K562 (cell line): ENCODE results near the gene CACNA1C. TPM values are rescaled to one million over a fixed set of nuclear protein-coding genes. Genes with fewer than 3 reads are reported as not detected.

Source experiments
- ATAC-seq: fragments of 200-7000 bp; cut with Tn5 transposase; 3 replicates; pipeline ENCODE4 v1.9.1; 2020; ENCODE audit warnings: moderate library complexity
- BruUV-seq: library from RNA; stranded (reverse); fragments of 400-500 nt; replicated peaks from 2 replicates; lab custom pipeline; 2021; lab: Mats Ljungman, UMichigan
- CTCF ChIA-PET: fragments of 300-600 bp; formaldehyde crosslinking; extraction: SDS; loops from one replicate; lab custom pipeline; 2021; ENCODE audit warnings: low intra/inter-chr PET ratio; lab: Yijun Ruan, JAX
- POLR2A ChIA-PET: fragments of 300-600, 350-650 bp; sonication (Branson Sonifier 250); formaldehyde crosslinking; extraction: SDS; loops from one replicate; lab custom pipeline; 2021; ENCODE audit warnings: antibody characterized with exemption, inconsistent platforms; lab: Yijun Ruan, JAX
- DNase-seq, 4 experiments: peaks; one replicate each; pipeline versions ENCODE4 v3.0.0 to v3.0.0-alpha.2; 2011 to 2018; ENCODE audit warnings: low spot score in 3 of 4, mixed read lengths in 3 of 4; ENCODE audit errors: extremely low read depth in 1 of 4
- FAIRE-seq: peaks from 2 replicates; lab custom pipeline; 2011; peaks lifted over from hg19 to GRCh38; lab: Jason Lieb, UNC
- H2AFZ ChIP-seq: 2 replicates; pipeline ENCODE4 v1.6.0; 2011; ENCODE audit warnings: low read depth, low read length, control low read depth, inconsistent platforms
- H3K27ac ChIP-seq: fragments of 200-600 bp; 3 replicates; pipeline ENCODE4 v1.8.0; 2011; ENCODE audit warnings: low read depth, mild to moderate bottlenecking, control low read depth, inconsistent platforms, low read length, moderate library complexity, mixed read lengths; ENCODE audit errors: extremely low read depth
- H3K27me3 ChIP-seq, 2 experiments: fragments of 300-600 bp in 1 of 2; 2 replicates in 1 of 2; 3 replicates in 1 of 2; pipeline versions ENCODE4 v1.6.0 to v1.8.0; 2011; ENCODE audit warnings: inconsistent platforms in 2 of 2, low read length in 2 of 2, mild to moderate bottlenecking in 1 of 2, mixed read lengths in 1 of 2, moderate library complexity in 1 of 2; ENCODE audit not compliant: control insufficient read depth in 2 of 2, insufficient read depth in 2 of 2
- H3K36me3 ChIP-seq: fragments of 300-600 bp; 3 replicates; pipeline ENCODE4 v1.8.0; 2011; ENCODE audit warnings: mild to moderate bottlenecking, low read length, inconsistent platforms; ENCODE audit not compliant: control insufficient read depth, insufficient read depth
- H3K4me1 ChIP-seq, 2 experiments: fragments of 200-600 bp in 1 of 2; replicated peaks in 1 of 2; 2 replicates in 1 of 2; 3 replicates in 1 of 2; pipeline versions ENCODE4 v1.5.1 to v1.8.0; 2011; ENCODE audit warnings: inconsistent platforms in 2 of 2, low read length in 2 of 2, mild to moderate bottlenecking in 1 of 2, mixed read lengths in 1 of 2, moderate library complexity in 1 of 2; ENCODE audit not compliant: control insufficient read depth in 2 of 2, insufficient read depth in 2 of 2
- H3K4me2 ChIP-seq: 2 replicates; pipeline ENCODE4 v1.6.1; 2011; ENCODE audit warnings: low read length, control low read depth, inconsistent platforms, mixed read lengths; ENCODE audit not compliant: insufficient read depth
- H3K4me3 ChIP-seq: fragments of 200-600 bp; sonication (generic), shearing (Covaris generic); 2 replicates; pipeline ENCODE4 v1.5.1; 2016; ENCODE audit warnings: control low read depth, inconsistent platforms
- H3K79me2 ChIP-seq: fragments of 200-600 bp; 3 replicates; pipeline ENCODE4 v1.8.0; 2011; ENCODE audit warnings: low read length, inconsistent platforms; ENCODE audit not compliant: control insufficient read depth, insufficient read depth
- H3K9ac ChIP-seq, 2 experiments: 2 replicates each; pipeline versions ENCODE4 v1.6.0 to v1.6.1; 2011; ENCODE audit warnings: low read depth in 2 of 2, low read length in 2 of 2, control low read depth in 1 of 2, inconsistent platforms in 1 of 2, mild to moderate bottlenecking in 1 of 2, mixed read lengths in 1 of 2; ENCODE audit not compliant: insufficient read depth in 1 of 2
- H3K9me1 ChIP-seq: one replicate; pipeline ENCODE4 v1.6.0; 2011; ENCODE audit warnings: inconsistent platforms, mild to moderate bottlenecking, low read length, moderate library complexity; ENCODE audit not compliant: control insufficient read depth, insufficient read depth
- H3K9me3 ChIP-seq: replicated peaks from 2 replicates; pipeline ENCODE4 v1.5.1; 2011; ENCODE audit warnings: low read depth, low read length, inconsistent platforms; ENCODE audit not compliant: control insufficient read depth, insufficient read depth
- H4K20me1 ChIP-seq: replicated peaks from 2 replicates; pipeline ENCODE4 v1.6.1; 2011; ENCODE audit warnings: low read length, inconsistent platforms, mixed read lengths; ENCODE audit not compliant: control insufficient read depth, insufficient read depth
- CREB3L1 ChIP-seq: fragments of 450-650 bp; IDR thresholded peaks from 2 replicates; pipeline ENCODE4 v1.6.1; 2014; ENCODE audit warnings: low read depth, mild to moderate bottlenecking, moderate library complexity, borderline replicate concordance
- MEF2A ChIP-seq: IDR thresholded peaks from 2 replicates; pipeline ENCODE4 v1.6.1; 2011; ENCODE audit warnings: low read depth, mild to moderate bottlenecking, low read length, moderate library complexity; ENCODE audit not compliant: control insufficient read depth
- NUFIP1 ChIP-seq: fragments of 450-650 bp; IDR thresholded peaks from 2 replicates; pipeline ENCODE4 v1.6.1; 2018; ENCODE audit not compliant: partially characterized antibody
- RREB1 ChIP-seq: fragments of 250-450 bp; sonication (Bioruptor Pico); IDR thresholded peaks from 2 replicates; pipeline ENCODE4 v1.4.0; 2020
- SETDB1 ChIP-seq: IDR thresholded peaks from one replicate; pipeline ENCODE4 v1.6.1; 2012; ENCODE audit warnings: low read length, control low read depth, inconsistent platforms
- ZC3H4 ChIP-seq: sonication (generic); formaldehyde crosslinking; IDR thresholded peaks from 2 replicates; pipeline ENCODE4 v1.9.0; 2021; ENCODE audit warnings: missing genetic modification reagents, borderline replicate concordance
- ZNF311 ChIP-seq: fragments of 250-450 bp; sonication (Bioruptor Pico); IDR thresholded peaks from 2 replicates; pipeline ENCODE4 v1.4.0; 2020; ENCODE audit warnings: mild to moderate bottlenecking, moderate library complexity
- ZNF707 ChIP-seq: fragments of 250-450 bp; sonication (Bioruptor Pico); conservative IDR thresholded peaks from 2 replicates; pipeline ENCODE4 v1.8.0; 2022; ENCODE audit warnings: inconsistent platforms, mild to moderate bottlenecking, moderate library complexity
- WGBS: fragments of 100-300 bp; shearing (Covaris generic); methylation state at CpG from one replicate; pipeline ENCODE4 v1.1.6; 2016; ENCODE audit warnings: low coverage, mixed read lengths; ENCODE audit not compliant: insufficient coverage; ENCODE audit errors: missing lambda C conversion rate; 5-methylcytosine and 5-hydroxymethylcytosine counted together
- in situ Hi-C: fragments of 300-500 bp; cut with MboI; formaldehyde crosslinking; loops from 4 replicates; pipeline ENCODE4 v1.15.0; 2018; ENCODE audit warnings: inconsistent platforms, mixed read lengths
- intact Hi-C: fragments of 100-400 bp; cut with micrococcal nuclease; formaldehyde crosslinking; loops from 2 replicates; pipeline ENCODE4 v1.14.2; 2022
- polyA plus RNA-seq, 8 experiments: library from polyadenylated mRNA; depleted of rRNA in 4 of 8; stranded (reverse) in 5 of 8; unstranded in 3 of 8; fragments of >200 nt; fragmentation: Nextera tagmentation in 2 of 8; fragmentation: Illumina TruSeq in 1 of 8; extraction: Ambion mirVana in 2 of 8; extraction: Trizol in 1 of 8; gene quantifications; 2 replicates each; pipeline versions ENCODE4 v1.2.1 to v1.2.3, GENCODE V29; 2011 to 2014; ENCODE audit warnings: inconsistent platforms in 1 of 8, missing spikeins in 1 of 8
- total RNA-seq, 7 experiments: library from RNA; depleted of rRNA in 6 of 7; stranded (reverse); fragments of >200 nt in 6 of 7; fragmentation: Illumina TruSeq in 2 of 7; extraction: Trizol in 2 of 7; gene quantifications; 2 replicates each; pipeline versions ENCODE4 v1.2.1 to v1.2.3, GENCODE V29; 2011 to 2021; ENCODE audit warnings: low replicate concordance in 1 of 7

CACNA1C gene
- total and polyA plus RNA-seq, 9 of the 15 experiments (the other 6 are each of a cell fraction or from before 2014, with no cell fraction given): not detected

GRCh38 chr12:2477009-2477766, 424.4 kb downstream of the CACNA1C start:
- intact Hi-C loops: no loop called here
- ATAC-seq: no peak

GRCh38 chr12:2479851-2480535, 427.2 kb downstream of the CACNA1C start:
- Histone ChIP-seq H4K20me1 (no peaks in the 10 kb centered on the region), H3K9me1 (no peaks in the 10 kb centered on the region), H3K36me3 (no peaks in the 10 kb centered on the region), H3K27me3 (peaks cover 0 to 11% of the 10 kb centered on the region in 2 experiments; a peak in 3 of 5 replicates), H3K9me3 (no peaks in the 10 kb centered on the region), H3K4me1 (no peaks in the 10 kb centered on the region), H3K27ac (no peak overlapping the region), H3K4me2 (no peak overlapping the region), H3K9ac (no peak overlapping the region), H3K79me2 (no peaks in the 10 kb centered on the region), H3K4me3 (no peak overlapping the region), H2AFZ (no peak overlapping the region)
- in situ Hi-C loops (no loop called here), intact Hi-C loops (no loop called here)
- FAIRE-seq (no peak), DNase-seq (no peak), ATAC-seq (no peak)
- ChIA-PET CTCF (no interaction called here), POLR2A (no interaction called here)
- no TSS peak for BruUV-seq
- WGBS: 6% methylated on average over 11 of the region's 13 CpGs
- TF ChIP-seq MEF2A (no peak), CREB3L1 (no peak), ZC3H4 (CRISPR knock-in tag) (no peak), RREB1 (CRISPR knock-in tag) (no peak)

More at GRCh38 chr12:2477009-2477766, 424.4 kb downstream of the CACNA1C start:
- WGBS: 0% methylated on average over 8 of the region's 8 CpGs
- CTCF ChIA-PET: no interaction called here
- POLR2A ChIA-PET: interaction anchor here (0.8 kb wide), 1 partner anchor 108 kb away, joined by 3 read pairs; no protein-coding TSS in a partner anchor
- no peaks in the 10 kb centered on the region for H4K20me1 ChIP-seq
- TF ChIP-seq ZNF311 (CRISPR knock-in tag) (no peak), ZNF707 (CRISPR knock-in tag) (no peak), NUFIP1 (no peak), SETDB1 (no peak)
- TF ChIP-seq, all 486 proteins: peak for 0
- H3K79me2 ChIP-seq: no peaks in the 10 kb centered on the region
- H3K27me3 ChIP-seq: peaks cover 0 to 7% of the 10 kb centered on the region in 2 experiments; a peak in 2 of 5 replicates
- BruUV-seq: no TSS peak
- FAIRE-seq (no peak), DNase-seq (no peak)
- H2AFZ ChIP-seq: no peak overlapping the region
- H3K27ac ChIP-seq: no peak overlapping the region
- H3K4me3 ChIP-seq: no peak overlapping the region
- in situ Hi-C loops: no loop called here
- no peaks in the 10 kb centered on the region for H3K9me3 ChIP-seq
- H3K4me2 ChIP-seq: no peak overlapping the region
- no peak overlapping the region for H3K9ac ChIP-seq
- H3K4me1 ChIP-seq: no peaks in the 10 kb centered on the region
- no peaks in the 10 kb centered on the region for H3K9me1 ChIP-seq
- H3K36me3 ChIP-seq: no peaks in the 10 kb centered on the region
